ENCODE data around the gene SFI1.

The SFI1 gene

GRCh38 chr22:31616315-31616980 is 120.1 kb downstream of the SFI1 start:
- no peaks in the 10 kb centered on the region for H3K9me3 ChIP-seq (ENCODE audit: control insufficient read depth, insufficient read depth, low read length)
- peaks cover 14% of the 10 kb centered on the region for H3K36me3 ChIP-seq (ENCODE audit: control insufficient read depth, insufficient read depth, low read length)
- DNase-seq (ENCODE audit: low read depth, low spot score): no peak
- no peaks in the 10 kb centered on the region for H3K4me1 ChIP-seq (ENCODE audit: control insufficient read depth, insufficient read depth, low read length)
- no CpG with 5 or more reads among the region's 9 CpGs for WGBS (ENCODE audit: insufficient coverage, insufficient read length)
- no peaks in the 10 kb centered on the region for H3K27me3 ChIP-seq (ENCODE audit: control insufficient read depth, insufficient read depth, low read length)
- no peak overlapping the region for H3K4me3 ChIP-seq (ENCODE audit: low read length)
- no peak overlapping the region for H3K27ac ChIP-seq (ENCODE audit: low read length)

- no peak for DNase-seq (ENCODE audit: low read depth, low spot score)
- H3K9me3 ChIP-seq (ENCODE audit: control insufficient read depth, insufficient read depth, low read length): no peaks in the 10 kb centered on the region
- no CpG with 5 or more reads among the region's 17 CpGs for WGBS (ENCODE audit: insufficient coverage, insufficient read length)
- H3K4me1 ChIP-seq (ENCODE audit: control insufficient read depth, insufficient read depth, low read length): no peaks in the 10 kb centered on the region
- peaks cover 14% of the 10 kb centered on the region for H3K36me3 ChIP-seq (ENCODE audit: control insufficient read depth, insufficient read depth, low read length)
- no peak overlapping the region for H3K4me3 ChIP-seq (ENCODE audit: low read length)
- no peaks in the 10 kb centered on the region for H3K27me3 ChIP-seq (ENCODE audit: control insufficient read depth, insufficient read depth, low read length)
- H3K27ac ChIP-seq (ENCODE audit: low read length): no peak overlapping the region
These were observed 121.7 kb downstream of the SFI1 start for GRCh38 chr22:31618057-31618456.

GRCh38 chr22:31618471-31619176 is 122.3 kb downstream of the SFI1 start:
- no peaks in the 10 kb centered on the region for H3K9me3 ChIP-seq (ENCODE audit: control insufficient read depth, insufficient read depth, low read length)
- DNase-seq (ENCODE audit: low read depth, low spot score): no peak
- no peak overlapping the region for H3K27ac ChIP-seq (ENCODE audit: low read length)
- peaks cover 14% of the 10 kb centered on the region for H3K36me3 ChIP-seq (ENCODE audit: control insufficient read depth, insufficient read depth, low read length)
- H3K4me1 ChIP-seq (ENCODE audit: control insufficient read depth, insufficient read depth, low read length): no peaks in the 10 kb centered on the region
- no CpG with 5 or more reads among the region's 5 CpGs for WGBS (ENCODE audit: insufficient coverage, insufficient read length)
- no peaks in the 10 kb centered on the region for H3K27me3 ChIP-seq (ENCODE audit: control insufficient read depth, insufficient read depth, low read length)
- H3K4me3 ChIP-seq (ENCODE audit: low read length): no peak overlapping the region

- peaks cover 14% of the 10 kb centered on the region for H3K36me3 ChIP-seq (ENCODE audit: control insufficient read depth, insufficient read depth, low read length)
- H3K4me3 ChIP-seq (ENCODE audit: low read length): no peak overlapping the region
- H3K27ac ChIP-seq (ENCODE audit: low read length): no peak overlapping the region
- WGBS (ENCODE audit: insufficient coverage, insufficient read length): no CpG with 5 or more reads among the region's 14 CpGs
- H3K4me1 ChIP-seq (ENCODE audit: control insufficient read depth, insufficient read depth, low read length): no peaks in the 10 kb centered on the region
- no peaks in the 10 kb centered on the region for H3K9me3 ChIP-seq (ENCODE audit: control insufficient read depth, insufficient read depth, low read length)
- no peak for DNase-seq (ENCODE audit: low read depth, low spot score)
- no peaks in the 10 kb centered on the region for H3K27me3 ChIP-seq (ENCODE audit: control insufficient read depth, insufficient read depth, low read length)
These were observed 123.4 kb downstream of the SFI1 start for GRCh38 chr22:31619611-31620300.

- peaks cover 14% of the 10 kb centered on the region for H3K36me3 ChIP-seq (ENCODE audit: control insufficient read depth, insufficient read depth, low read length)
These were observed 124.6 kb downstream of the SFI1 start for GRCh38 chr22:31620756-31621480.

GRCh38 chr22:31621507-31622124 is 125.3 kb downstream of the SFI1 start:
- Histone ChIP-seq H3K4me3 (ENCODE audit: low read length) (no peak overlapping the region), H3K4me1 (ENCODE audit: control insufficient read depth, insufficient read depth, low read length) (peaks cover 6% of the 10 kb centered on the region), H3K9me3 (ENCODE audit: control insufficient read depth, insufficient read depth, low read length) (no peaks in the 10 kb centered on the region), H3K36me3 (ENCODE audit: control insufficient read depth, insufficient read depth, low read length) (peaks cover 14% of the 10 kb centered on the region), H3K27ac (ENCODE audit: low read length) (no peak overlapping the region), H3K27me3 (ENCODE audit: control insufficient read depth, insufficient read depth, low read length) (no peaks in the 10 kb centered on the region)
- DNase-seq (ENCODE audit: low read depth, low spot score): no peak
- WGBS (ENCODE audit: insufficient coverage, insufficient read length): no CpG with 5 or more reads among the region's 19 CpGs

More at GRCh38 chr22:31620756-31621480, 124.6 kb downstream of the SFI1 start:
- H3K27me3 ChIP-seq (ENCODE audit: control insufficient read depth, insufficient read depth, low read length): no peaks in the 10 kb centered on the region
- no peak overlapping the region for H3K4me3 ChIP-seq (ENCODE audit: low read length)
- no CpG with 5 or more reads among the region's 20 CpGs for WGBS (ENCODE audit: insufficient coverage, insufficient read length)
- H3K27ac ChIP-seq (ENCODE audit: low read length): no peak overlapping the region
- no peak for DNase-seq (ENCODE audit: low read depth, low spot score)
- H3K4me1 ChIP-seq (ENCODE audit: control insufficient read depth, insufficient read depth, low read length): peaks cover 1% of the 10 kb centered on the region
- no peaks in the 10 kb centered on the region for H3K9me3 ChIP-seq (ENCODE audit: control insufficient read depth, insufficient read depth, low read length)

- H3K27ac ChIP-seq (ENCODE audit: low read length): no peak overlapping the region
- no CpG with 5 or more reads among the region's 1 CpG for WGBS (ENCODE audit: insufficient coverage, insufficient read length)
These were observed 126.6 kb downstream of the SFI1 start for GRCh38 chr22:31622980-31623379.

GRCh38 chr22:31623592-31624304 is 127.4 kb downstream of the SFI1 start:
- peaks cover 13% of the 10 kb centered on the region for H3K36me3 ChIP-seq (ENCODE audit: control insufficient read depth, insufficient read depth, low read length)
- H3K27me3 ChIP-seq (ENCODE audit: control insufficient read depth, insufficient read depth, low read length): no peaks in the 10 kb centered on the region
- H3K9me3 ChIP-seq (ENCODE audit: control insufficient read depth, insufficient read depth, low read length): no peaks in the 10 kb centered on the region
- DNase-seq (ENCODE audit: low read depth, low spot score): no peak
- no peak overlapping the region for H3K27ac ChIP-seq (ENCODE audit: low read length)
- H3K4me3 ChIP-seq (ENCODE audit: low read length): no peak overlapping the region
- H3K4me1 ChIP-seq (ENCODE audit: control insufficient read depth, insufficient read depth, low read length): peaks cover 8% of the 10 kb centered on the region
- WGBS (ENCODE audit: insufficient coverage, insufficient read length): no CpG with 5 or more reads among the region's 18 CpGs

More at GRCh38 chr22:31622980-31623379, 126.6 kb downstream of the SFI1 start:
- DNase-seq (ENCODE audit: low read depth, low spot score): no peak
- H3K4me1 ChIP-seq (ENCODE audit: control insufficient read depth, insufficient read depth, low read length): peaks cover 8% of the 10 kb centered on the region
- no peaks in the 10 kb centered on the region for H3K9me3 ChIP-seq (ENCODE audit: control insufficient read depth, insufficient read depth, low read length)
- H3K36me3 ChIP-seq (ENCODE audit: control insufficient read depth, insufficient read depth, low read length): peaks cover 14% of the 10 kb centered on the region
- H3K4me3 ChIP-seq (ENCODE audit: low read length): no peak overlapping the region
- H3K27me3 ChIP-seq (ENCODE audit: control insufficient read depth, insufficient read depth, low read length): no peaks in the 10 kb centered on the region

- H3K9me3 ChIP-seq (ENCODE audit: control insufficient read depth, insufficient read depth, low read length): no peaks in the 10 kb centered on the region
- H3K27ac ChIP-seq (ENCODE audit: low read length): no peak overlapping the region
- DNase-seq (ENCODE audit: low read depth, low spot score): no peak
- no CpG with 5 or more reads among the region's 7 CpGs for WGBS (ENCODE audit: insufficient coverage, insufficient read length)
- peaks cover 5% of the 10 kb centered on the region; the same call in 1 of the 2 replicates for H3K36me3 ChIP-seq (ENCODE audit: control insufficient read depth, insufficient read depth, low read length)
- H3K27me3 ChIP-seq (ENCODE audit: control insufficient read depth, insufficient read depth, low read length): no peaks in the 10 kb centered on the region
- H3K4me1 ChIP-seq (ENCODE audit: control insufficient read depth, insufficient read depth, low read length): peaks cover 14% of the 10 kb centered on the region
- no peak overlapping the region for H3K4me3 ChIP-seq (ENCODE audit: low read length)
These were observed 128.9 kb downstream of the SFI1 start for GRCh38 chr22:31625257-31625640.

Measured in iPS DF 6.9 (cell line).